H1 (cell line): ENCODE measurements around the gene SLC18A3. TPM values are rescaled to one million over a fixed set of nuclear protein-coding genes. Genes with fewer than 3 reads are reported as not detected.

ENCODE experiments used
- CTCF ChIA-PET: fragments of 300-600 bp; sonication (Branson Sonifier 250); formaldehyde crosslinking; loops from one replicate; lab custom pipeline; 2021; ENCODE audit not compliant: partially characterized antibody; lab: Charles Lee
- POLR2A ChIA-PET: fragments of 300-600 bp; sonication (Branson Sonifier 250); formaldehyde crosslinking; loops from one replicate; lab custom pipeline; 2021; ENCODE audit warnings: inconsistent platforms; ENCODE audit not compliant: partially characterized antibody; lab: Charles Lee
- DNase-seq, 2 experiments: peaks; one replicate each; pipeline versions ENCODE4 v3.0.0 to v3.0.0-alpha.2; 2010 to 2022; ENCODE audit warnings: low spot score in 2 of 2, low read depth in 1 of 2, mixed read lengths in 1 of 2
- FAIRE-seq: peaks from 2 replicates; lab custom pipeline; 2011; peaks lifted over from hg19 to GRCh38; lab: Jason Lieb, UNC
- H2AFZ ChIP-seq: 2 replicates; pipeline ENCODE4 v1.8.1; 2012; ENCODE audit warnings: low read length, inconsistent platforms
- H2AK5ac ChIP-seq: 2 replicates; pipeline ENCODE4 v1.6.1; 2013; ENCODE audit warnings: low read depth, low read length
- H2BK120ac ChIP-seq: replicated peaks from 2 replicates; pipeline ENCODE3; 2013; ENCODE audit warnings: low read depth, low read length, inconsistent platforms
- H2BK12ac ChIP-seq: 2 replicates; pipeline ENCODE4 v1.6.1; 2013; ENCODE audit warnings: low read depth, low read length
- H2BK15ac ChIP-seq: 2 replicates; pipeline ENCODE4 v1.6.1; 2013; ENCODE audit warnings: low read length
- H2BK20ac ChIP-seq: 2 replicates; pipeline ENCODE4 v1.6.1; 2013; ENCODE audit warnings: low read length
- H2BK5ac ChIP-seq: 2 replicates; pipeline ENCODE4 v1.6.1; 2013; ENCODE audit warnings: low read depth, low read length
- H3K14ac ChIP-seq: 2 replicates; pipeline ENCODE4 v1.6.1; 2013; ENCODE audit warnings: inconsistent platforms; ENCODE audit not compliant: insufficient read length
- H3K18ac ChIP-seq: 2 replicates; pipeline ENCODE4 v1.6.1; 2013; ENCODE audit warnings: low read length; ENCODE audit errors: extremely low read depth
- H3K23ac ChIP-seq: 2 replicates; pipeline ENCODE4 v1.6.1; 2013; ENCODE audit warnings: inconsistent platforms; ENCODE audit not compliant: insufficient read length
- H3K23me2 ChIP-seq: 2 replicates; pipeline ENCODE4 v1.6.1; 2013; ENCODE audit warnings: low read depth, low read length
- H3K27ac ChIP-seq: 2 replicates; pipeline ENCODE4 v1.6.1; 2011; ENCODE audit warnings: low read depth, low read length, inconsistent platforms
- H3K27me3 ChIP-seq, 4 experiments: replicated peaks in 1 of 4; 1 replicate in 1 of 4; 2 replicates in 3 of 4; pipeline versions ENCODE4 v1.6.1 to v1.8.1; 2011 to 2013; ENCODE audit warnings: low read length in 3 of 4, mild to moderate bottlenecking in 3 of 4, inconsistent platforms in 2 of 4, mixed read lengths in 2 of 4, moderate library complexity in 1 of 4; ENCODE audit not compliant: control insufficient read depth in 3 of 4, insufficient read depth in 3 of 4; ENCODE audit errors: extremely low read depth in 1 of 4
- H3K36me3 ChIP-seq, 4 experiments: 2 replicates each; pipeline versions ENCODE4 v1.6.1 to v1.8.1; 2011 to 2013; ENCODE audit warnings: mild to moderate bottlenecking in 4 of 4, low read length in 3 of 4, moderate library complexity in 2 of 4, control low read depth in 1 of 4, inconsistent platforms in 1 of 4; ENCODE audit not compliant: insufficient read depth in 4 of 4, control insufficient read depth in 2 of 4
- H3K4ac ChIP-seq: replicated peaks from 2 replicates; pipeline ENCODE3; 2013; ENCODE audit warnings: low read length, low read depth, mixed read lengths, inconsistent platforms; ENCODE audit not compliant: insufficient read length
- H3K4me1 ChIP-seq, 4 experiments: replicated peaks in 1 of 4; 1 replicate in 1 of 4; 2 replicates in 3 of 4; pipeline versions ENCODE4 v1.6.1 to v1.8.1; 2011 to 2013; ENCODE audit warnings: low read length in 3 of 4, inconsistent platforms in 2 of 4, mixed read lengths in 1 of 4; ENCODE audit not compliant: insufficient read depth in 4 of 4, control insufficient read depth in 3 of 4
- H3K4me2 ChIP-seq, 2 experiments: 2 replicates each; pipeline versions ENCODE4 v1.6.1 to v1.8.1; 2011 to 2013; ENCODE audit warnings: low read depth in 2 of 2, low read length in 2 of 2, control low read depth in 1 of 2, inconsistent platforms in 1 of 2, mild to moderate bottlenecking in 1 of 2; ENCODE audit not compliant: insufficient read depth in 1 of 2
- H3K4me3 ChIP-seq, 4 experiments: fragments of 200-600, 300-600 bp in 1 of 4; sonication (generic), shearing (Covaris generic), sonication (Bioruptor Twin) in 1 of 4; 2 replicates each; pipeline versions ENCODE4 v1.5.1 to v1.8.1; 2011 to 2016; ENCODE audit warnings: low read length in 4 of 4, low read depth in 3 of 4, control low read depth in 2 of 4, inconsistent platforms in 2 of 4, mild to moderate bottlenecking in 2 of 4, mixed read lengths in 1 of 4, moderate library complexity in 1 of 4; ENCODE audit not compliant: insufficient read depth in 2 of 4; ENCODE audit errors: extremely low read depth in 1 of 4
- H3K56ac ChIP-seq: replicated peaks from 2 replicates; pipeline ENCODE3; 2013; ENCODE audit warnings: low read depth, mild to moderate bottlenecking, mixed read lengths, low read length, inconsistent platforms; ENCODE audit not compliant: insufficient read length
- H3K79me1 ChIP-seq: 2 replicates; pipeline ENCODE4 v1.6.1; 2013; ENCODE audit warnings: low read depth, low read length, control low read depth
- H3K79me2 ChIP-seq, 2 experiments: 2 replicates each; pipeline versions ENCODE4 v1.6.1 to v1.8.1; 2012 to 2013; ENCODE audit warnings: low read length in 2 of 2, mild to moderate bottlenecking in 2 of 2, inconsistent platforms in 1 of 2; ENCODE audit not compliant: insufficient read depth in 2 of 2, control insufficient read depth in 1 of 2
- H3K9ac ChIP-seq, 4 experiments: replicated peaks in 1 of 4; 1 replicate in 1 of 4; 2 replicates in 3 of 4; pipeline versions ENCODE4 v1.6.1 to v1.8.1; 2011 to 2013; ENCODE audit warnings: low read depth in 3 of 4, low read length in 3 of 4, control low read depth in 2 of 4, mild to moderate bottlenecking in 2 of 4, moderate library complexity in 2 of 4, inconsistent platforms in 1 of 4; ENCODE audit errors: extremely low read depth in 1 of 4
- H3K9me3 ChIP-seq, 2 experiments: 2 replicates each; pipeline versions ENCODE4 v1.6.1 to v1.8.1; 2012 to 2013; ENCODE audit warnings: mild to moderate bottlenecking in 2 of 2, moderate library complexity in 2 of 2, control low read depth in 1 of 2, inconsistent platforms in 1 of 2, low read depth in 1 of 2, low read length in 1 of 2, mixed read lengths in 1 of 2; ENCODE audit not compliant: insufficient read depth in 2 of 2
- H4K20me1 ChIP-seq, 2 experiments: replicated peaks in 1 of 2; 2 replicates each; pipeline versions ENCODE3 to v1.8.1; 2011 to 2013; ENCODE audit warnings: inconsistent platforms in 2 of 2, low read length in 2 of 2, mild to moderate bottlenecking in 1 of 2; ENCODE audit not compliant: insufficient read depth in 2 of 2, control insufficient read depth in 1 of 2
- H4K5ac ChIP-seq: 2 replicates; pipeline ENCODE4 v1.6.1; 2013; ENCODE audit warnings: low read length, low read depth, mixed read lengths, inconsistent platforms; ENCODE audit not compliant: insufficient read length
- H4K8ac ChIP-seq: 2 replicates; pipeline ENCODE4 v1.8.0; 2013; ENCODE audit warnings: mild to moderate bottlenecking, moderate library complexity, low read length, inconsistent platforms; ENCODE audit not compliant: insufficient read depth; ENCODE audit errors: extremely low read depth
- H4K91ac ChIP-seq: replicated peaks from 2 replicates; pipeline ENCODE3; 2013; ENCODE audit warnings: low read length, mixed read lengths, inconsistent platforms; ENCODE audit not compliant: insufficient read length
- ASH2L ChIP-seq: fragments of 200-600, 300-600 bp; sonication (generic); IDR thresholded peaks from one replicate; pipeline ENCODE4 v1.7.1; 2017; ENCODE audit warnings: low read length
- CHD2 ChIP-seq: IDR thresholded peaks from 2 replicates; pipeline ENCODE4 v1.6.1; 2012; ENCODE audit warnings: low read length, improper control_type of control experiment
- CREB1 ChIP-seq: IDR thresholded peaks from 2 replicates; pipeline ENCODE4 v1.6.1; 2012; ENCODE audit warnings: inconsistent platforms
- FOSL1 ChIP-seq: IDR thresholded peaks from 2 replicates; pipeline ENCODE4 v1.6.1; 2011; ENCODE audit warnings: mild to moderate bottlenecking, low read depth, low read length, moderate library complexity; ENCODE audit not compliant: insufficient read depth
- GTF2F1 ChIP-seq: IDR thresholded peaks from 2 replicates; pipeline ENCODE4 v1.6.1; 2012; ENCODE audit warnings: low read depth, low read length, improper control_type of control experiment, borderline replicate concordance
- HDAC6 ChIP-seq: IDR thresholded peaks from one replicate; pipeline ENCODE4 v1.7.1; 2012; ENCODE audit warnings: low read depth, mild to moderate bottlenecking, inconsistent platforms, low read length, moderate library complexity
- KDM5A ChIP-seq: fragments of 200-600 bp; IDR thresholded peaks from 2 replicates; pipeline ENCODE4 v1.7.1; 2012; ENCODE audit warnings: mild to moderate bottlenecking, low read length, inconsistent platforms, mixed read lengths
- PHF8 ChIP-seq: fragments of 200-600 bp; sonication (generic); conservative IDR thresholded peaks from 2 replicates; pipeline ENCODE4 v1.7.1; 2012; ENCODE audit warnings: low read depth, mild to moderate bottlenecking, inconsistent platforms, low read length, moderate library complexity
- SUZ12 ChIP-seq: fragments of 200-600 bp; sonication (generic); IDR thresholded peaks from 2 replicates; pipeline ENCODE4 v1.6.1; 2012; ENCODE audit warnings: mild to moderate bottlenecking, inconsistent platforms, low read length, moderate library complexity, mixed read lengths
- TEAD4 ChIP-seq: IDR thresholded peaks from 2 replicates; pipeline ENCODE4 v1.6.1; 2012; ENCODE audit warnings: low read depth, low read length, inconsistent platforms, mixed read lengths
- YY1 ChIP-seq: IDR thresholded peaks from 2 replicates; pipeline ENCODE4 v1.6.1; 2011; ENCODE audit warnings: low read depth, mild to moderate bottlenecking, low read length
- WGBS, 2 experiments: shearing (Covaris generic) in 1 of 2; methylation state at CpG; one replicate each; pipeline versions ENCODE4 v1.1.6 to v1.1.7; 2013 to 2015; ENCODE audit warnings: low lambda C conversion rate in 2 of 2, mixed read lengths in 2 of 2, inconsistent platforms in 1 of 2, low coverage in 1 of 2, missing lambda C conversion rate in 1 of 2; ENCODE audit not compliant: insufficient replicate concordance in 2 of 2, insufficient coverage in 1 of 2, insufficient read length in 1 of 2; ENCODE audit errors: extremely low coverage in 1 of 2, missing lambda C conversion rate in 1 of 2; 5-methylcytosine and 5-hydroxymethylcytosine counted together
- polyA plus RNA-seq, 7 experiments: library from polyadenylated mRNA; depleted of rRNA in 3 of 7; stranded (reverse) in 5 of 7; unstranded in 2 of 7; fragments of >200 nt in 5 of 7; fragments of 200-250 nt in 2 of 7; gene quantifications; 1 replicate in 5 of 7; 2 replicates in 1 of 7; 4 replicates in 1 of 7; pipeline versions ENCODE4 v1.2.1 to v1.2.3, GENCODE V29; 2011 to 2013; ENCODE audit warnings: missing spikeins in 2 of 7, mixed read lengths in 2 of 7
- total RNA-seq: library from RNA; stranded (reverse); fragmentation: NEBNext Ultra II Directional; extraction: Animal tissue kit (Norgen Biotek cat#: 25700); gene quantifications from 2 replicates; pipeline ENCODE4 v1.2.1, GENCODE V29; 2021
- TF ChIP-seq, protein P1 (sequence below): IDR thresholded peaks from 2 replicates; pipeline ENCODE4 v1.6.1; 2012; ENCODE audit warnings: inconsistent platforms
- TF ChIP-seq, protein P2 (sequence below): IDR thresholded peaks from 2 replicates; pipeline ENCODE4 v1.6.1; 2011; ENCODE audit warnings: low read length, improper control_type of control experiment

SLC18A3 gene
- total and polyA plus RNA-seq, 2 of the 8 experiments (the other 6 are each of a cell fraction or from before 2014, with no cell fraction given) = 0.17 TPM; not detected in 1

DNA sequence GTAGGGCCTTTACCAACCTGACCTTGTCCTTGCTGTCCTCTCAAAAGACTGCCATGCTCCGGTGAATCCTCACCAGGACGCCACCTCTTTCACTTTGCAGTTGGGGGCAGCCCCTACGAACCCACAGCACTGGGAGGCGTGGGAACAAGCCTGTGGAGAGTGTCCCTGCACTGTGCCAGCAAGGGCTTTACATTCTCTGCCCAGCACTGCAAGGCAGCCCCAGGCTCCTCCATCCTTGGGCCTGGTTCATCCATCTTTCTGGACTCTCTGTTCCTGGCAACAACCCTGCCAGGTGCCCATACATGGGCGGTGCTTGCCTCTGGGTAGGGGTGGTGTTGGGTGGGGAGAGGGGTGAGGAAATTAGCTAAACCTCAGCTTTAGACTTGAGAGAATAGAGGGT lies 5.1 kb downstream of the SLC18A3 start:
- ChIA-PET CTCF (interaction anchor here (0.7 to 5.0 kb wide), 2 partner anchors 21 to 24 kb away, joined by 3 to 32 read pairs; no protein-coding TSS in a partner anchor), POLR2A (no interaction called here)
- Histone ChIP-seq H2AK5ac (no peak overlapping the region), H3K27ac (no peak overlapping the region), H3K9ac (no peak overlapping the region), H3K27me3 (peaks cover 61 to 79% (median 77%) of the 10 kb centered on the region in 4 experiments), H4K91ac (no peak overlapping the region), H2BK5ac (no peak overlapping the region), H2BK15ac (no peak overlapping the region), H3K23me2 (peaks cover 11% of the 10 kb centered on the region; the same call in 1 of the 2 replicates), H2BK20ac (no peak overlapping the region), H3K4ac (no peak overlapping the region), H4K20me1 (peaks cover 17 to 33% of the 10 kb centered on the region in 2 experiments), H2BK120ac (no peak overlapping the region), H2AFZ (no peak overlapping the region), H3K56ac (no peak overlapping the region), H4K5ac (no peak overlapping the region), H3K4me1 (peaks cover 0 to 35% (median 24%) of the 10 kb centered on the region in 4 experiments; a peak in 6 of 7 replicates), H3K14ac (no peak overlapping the region), H3K36me3 (peaks cover 0 to 6% (median 0%) of the 10 kb centered on the region in 4 experiments; a peak in 1 of 8 replicates), H3K4me2 (no peak overlapping the region; a peak in 1 of 4 replicates), H3K23ac (no peak overlapping the region), H4K8ac (no peak overlapping the region), H3K79me1 (no peaks in the 10 kb centered on the region), H2BK12ac (no peak overlapping the region), H3K79me2 (no peaks in the 10 kb centered on the region), H3K18ac (no peak overlapping the region), H3K4me3 (no peak overlapping the region), H3K9me3 (no peaks in the 10 kb centered on the region; a peak in 1 of 4 replicates)
- DNase-seq (no peak), FAIRE-seq (no peak)
- WGBS, 2 experiments = 79% methylated on average over 5 of the region's 5 CpGs; no CpG with 5 or more reads in 1 of the 2 experiments
- TF ChIP-seq, protein P1, sequence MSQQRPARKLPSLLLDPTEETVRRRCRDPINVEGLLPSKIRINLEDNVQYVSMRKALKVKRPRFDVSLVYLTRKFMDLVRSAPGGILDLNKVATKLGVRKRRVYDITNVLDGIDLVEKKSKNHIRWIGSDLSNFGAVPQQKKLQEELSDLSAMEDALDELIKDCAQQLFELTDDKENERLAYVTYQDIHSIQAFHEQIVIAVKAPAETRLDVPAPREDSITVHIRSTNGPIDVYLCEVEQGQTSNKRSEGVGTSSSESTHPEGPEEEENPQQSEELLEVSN = no peak
- TF ChIP-seq, protein P2, sequence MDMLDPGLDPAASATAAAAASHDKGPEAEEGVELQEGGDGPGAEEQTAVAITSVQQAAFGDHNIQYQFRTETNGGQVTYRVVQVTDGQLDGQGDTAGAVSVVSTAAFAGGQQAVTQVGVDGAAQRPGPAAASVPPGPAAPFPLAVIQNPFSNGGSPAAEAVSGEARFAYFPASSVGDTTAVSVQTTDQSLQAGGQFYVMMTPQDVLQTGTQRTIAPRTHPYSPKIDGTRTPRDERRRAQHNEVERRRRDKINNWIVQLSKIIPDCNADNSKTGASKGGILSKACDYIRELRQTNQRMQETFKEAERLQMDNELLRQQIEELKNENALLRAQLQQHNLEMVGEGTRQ = no peak
- TF ChIP-seq PHF8 (no peak), GTF2F1 (no peak), HDAC6 (no peak), FOSL1 (no peak), SUZ12 (no peak), YY1 (no peak), TEAD4 (no peak), ASH2L (no peak), CHD2 (no peak), CREB1 (no peak), KDM5A (no peak)
